PC-3 (cell line): Measurements from ENCODE around the gene PCDHGA8. TPM values are rescaled to one million over a fixed set of nuclear protein-coding genes. Genes with fewer than 3 reads are reported as not detected.

ENCODE experiments used
- ATAC-seq: fragments of 200-7000 bp; cut with Tn5 transposase; 2 replicates; pipeline ENCODE4 v1.9.1; 2020; ENCODE audit warnings: mild to moderate bottlenecking, moderate library complexity
- BruUV-seq: library from RNA; stranded (reverse); fragments of 400-500 nt; replicated peaks from 2 replicates; lab custom pipeline; 2021; lab: Mats Ljungman, UMichigan
- CTCF ChIA-PET: fragments of 300-600 bp; sonication (Branson Sonifier 250); formaldehyde crosslinking; loops from one replicate; lab custom pipeline; 2022; ENCODE audit warnings: antibody characterized with exemption; lab: Charles Lee
- POLR2A ChIA-PET: fragments of 300-600 bp; sonication (Branson Sonifier 250); formaldehyde crosslinking; loops from one replicate; lab custom pipeline; 2022; ENCODE audit warnings: antibody characterized with exemption; ENCODE audit not compliant: unreplicated experiment; lab: Charles Lee
- DNase-seq: peaks from one replicate; pipeline ENCODE4 v3.0.0-alpha.2; 2015
- H2AFZ ChIP-seq: fragments of 300-600 bp; sonication (generic); 2 replicates; pipeline ENCODE4 v1.6.0; 2016; ENCODE audit warnings: antibody characterized with exemption, low read length
- H3F3A ChIP-seq: fragments of 300-600 bp; sonication (generic); one replicate; pipeline ENCODE4 v1.6.0; 2017; ENCODE audit warnings: antibody characterized with exemption, low read length, control low read depth, mild to moderate bottlenecking; ENCODE audit not compliant: unreplicated experiment
- H3K27ac ChIP-seq: fragments of 300-600 bp; sonication (generic); 2 replicates; pipeline ENCODE4 v1.5.1; 2016; ENCODE audit warnings: mild to moderate bottlenecking, low read length
- H3K27me3 ChIP-seq: fragments of 300-600 bp; sonication (generic); 2 replicates; pipeline ENCODE4 v1.6.1; 2016; ENCODE audit warnings: low read length, mixed read lengths
- H3K36me3 ChIP-seq: fragments of 300-600 bp; sonication (generic); 2 replicates; pipeline ENCODE4 v1.6.1; 2016; ENCODE audit warnings: low read depth, mixed run types, low read length, mixed read lengths
- H3K4me1 ChIP-seq: fragments of 300-600 bp; sonication (generic); 2 replicates; pipeline ENCODE4 v1.5.1; 2016; ENCODE audit warnings: low read length; ENCODE audit not compliant: insufficient read depth
- H3K4me2 ChIP-seq: fragments of 300-600 bp; sonication (generic); 2 replicates; pipeline ENCODE4 v1.6.0; 2016; ENCODE audit warnings: low read length
- H3K4me3 ChIP-seq: fragments of 300-600 bp; sonication (generic); 2 replicates; pipeline ENCODE4 v1.5.1; 2016; ENCODE audit warnings: mild to moderate bottlenecking, low read length, mixed read lengths
- H3K79me2 ChIP-seq: fragments of 300-600 bp; sonication (generic); 2 replicates; pipeline ENCODE4 v1.6.1; 2017; ENCODE audit warnings: low read length, mixed read lengths
- H3K9ac ChIP-seq: fragments of 300-600 bp; sonication (generic); 2 replicates; pipeline ENCODE4 v1.6.0; 2016; ENCODE audit warnings: mild to moderate bottlenecking, low read length
- H3K9me2 ChIP-seq: fragments of 300-600 bp; sonication (generic); replicated peaks from 2 replicates; pipeline ENCODE4 v1.6.1; 2016; ENCODE audit warnings: mixed run types, low read length, mixed read lengths
- H3K9me3 ChIP-seq: fragments of 300-600 bp; sonication (generic); 2 replicates; pipeline ENCODE4 v1.6.1; 2016; ENCODE audit warnings: low read length, mixed read lengths
- H4K20me1 ChIP-seq: fragments of 300-600 bp; sonication (generic); 2 replicates; pipeline ENCODE4 v1.6.1; 2016; ENCODE audit warnings: low read length, mixed read lengths
- EZH2 ChIP-seq: fragments of 300-600 bp; sonication (generic); IDR thresholded peaks from one replicate; pipeline ENCODE4 v1.6.1; 2017; ENCODE audit warnings: antibody characterized with exemption, mild to moderate bottlenecking, low read length; ENCODE audit not compliant: unreplicated experiment
- EZH2phosphoT487 ChIP-seq: fragments of 300-600 bp; sonication (generic); IDR thresholded peaks from 2 replicates; pipeline ENCODE4 v1.6.1; 2018; ENCODE audit warnings: mild to moderate bottlenecking, antibody characterized with exemption, low read length, borderline replicate concordance
- intact Hi-C: fragments of 100-400 bp; cut with micrococcal nuclease; formaldehyde crosslinking; loops from 2 replicates; pipeline ENCODE4 v1.9.0; 2023
- total RNA-seq: library from RNA; depleted of rRNA; stranded (reverse); fragments of >200 nt; gene quantifications from 2 replicates; pipeline ENCODE4 v1.2.3, GENCODE V29; 2014
- TF ChIP-seq, protein P1 (sequence below): fragments of 300-600 bp; sonication (generic); conservative IDR thresholded peaks from 2 replicates; pipeline ENCODE4 v1.5.1; 2017; ENCODE audit warnings: antibody characterized with exemption, low read depth, mild to moderate bottlenecking, low read length

The PCDHGA8 gene
- total RNA-seq, 1 experiment from 2014 or later = 0.51 TPM

DNA sequence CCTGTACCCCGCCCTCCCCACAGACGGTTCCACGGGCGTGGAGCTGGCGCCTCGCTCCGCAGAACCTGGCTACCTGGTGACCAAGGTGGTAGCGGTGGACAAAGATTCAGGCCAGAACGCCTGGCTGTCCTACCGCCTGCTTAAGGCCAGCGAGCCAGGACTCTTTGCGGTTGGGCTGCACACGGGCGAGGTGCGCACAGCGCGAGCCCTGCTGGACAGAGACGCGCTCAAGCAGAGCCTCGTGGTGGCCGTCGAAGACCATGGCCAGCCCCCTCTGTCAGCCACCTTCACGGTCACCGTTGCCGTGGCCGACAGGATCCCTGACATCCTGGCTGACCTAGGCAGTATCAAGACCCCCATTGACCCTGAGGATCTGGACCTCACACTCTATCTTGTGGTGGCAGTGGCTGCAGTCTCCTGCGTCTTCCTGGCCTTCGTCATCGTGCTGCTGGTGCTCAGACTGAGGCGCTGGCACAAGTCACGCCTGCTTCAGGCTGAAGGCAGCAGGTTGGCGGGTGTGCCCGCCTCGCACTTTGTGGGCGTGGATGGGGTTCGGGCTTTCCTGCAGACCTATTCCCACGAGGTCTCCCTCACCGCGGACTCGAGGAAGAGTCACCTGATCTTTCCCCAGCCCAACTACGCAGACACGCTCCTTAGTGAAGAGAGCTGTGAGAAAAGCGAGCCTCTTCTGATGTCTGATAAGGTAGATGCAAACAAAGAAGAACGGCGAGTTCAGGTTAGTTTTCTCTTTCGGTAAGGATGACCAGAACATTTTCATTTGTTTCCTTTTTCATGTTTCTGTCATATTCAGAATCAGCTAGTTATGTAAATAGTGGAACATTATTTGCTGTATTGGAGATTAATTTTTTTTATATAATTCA is 26.2 kb upstream of the PCDHGA8 start:
- no peak overlapping the region for H3K27ac ChIP-seq
- H3K79me2 ChIP-seq = no peaks in the 10 kb centered on the region
- no peak overlapping the region for H2AFZ ChIP-seq
- 0 out of 2 replicates have a peak, but pooled peaks cover 3% of the 10 kb centered on the region for H3K4me1 ChIP-seq
- H3K36me3 ChIP-seq = no peaks in the 10 kb centered on the region; the same call in 1 of the 2 replicates
- no peaks in the 10 kb centered on the region for H3K27me3 ChIP-seq
- no peak for TF ChIP-seq EZH2phosphoT487
- TF ChIP-seq, protein P1, sequence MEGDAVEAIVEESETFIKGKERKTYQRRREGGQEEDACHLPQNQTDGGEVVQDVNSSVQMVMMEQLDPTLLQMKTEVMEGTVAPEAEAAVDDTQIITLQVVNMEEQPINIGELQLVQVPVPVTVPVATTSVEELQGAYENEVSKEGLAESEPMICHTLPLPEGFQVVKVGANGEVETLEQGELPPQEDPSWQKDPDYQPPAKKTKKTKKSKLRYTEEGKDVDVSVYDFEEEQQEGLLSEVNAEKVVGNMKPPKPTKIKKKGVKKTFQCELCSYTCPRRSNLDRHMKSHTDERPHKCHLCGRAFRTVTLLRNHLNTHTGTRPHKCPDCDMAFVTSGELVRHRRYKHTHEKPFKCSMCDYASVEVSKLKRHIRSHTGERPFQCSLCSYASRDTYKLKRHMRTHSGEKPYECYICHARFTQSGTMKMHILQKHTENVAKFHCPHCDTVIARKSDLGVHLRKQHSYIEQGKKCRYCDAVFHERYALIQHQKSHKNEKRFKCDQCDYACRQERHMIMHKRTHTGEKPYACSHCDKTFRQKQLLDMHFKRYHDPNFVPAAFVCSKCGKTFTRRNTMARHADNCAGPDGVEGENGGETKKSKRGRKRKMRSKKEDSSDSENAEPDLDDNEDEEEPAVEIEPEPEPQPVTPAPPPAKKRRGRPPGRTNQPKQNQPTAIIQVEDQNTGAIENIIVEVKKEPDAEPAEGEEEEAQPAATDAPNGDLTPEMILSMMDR = no peak
- TF ChIP-seq EZH2 = no peak
- H3K4me3 ChIP-seq = no peak overlapping the region
- ChIA-PET CTCF (no interaction called here), POLR2A (no interaction called here)
- no peak overlapping the region for H3K4me2 ChIP-seq
- no TSS peak for BruUV-seq
- no peaks in the 10 kb centered on the region for H4K20me1 ChIP-seq
- ATAC-seq (no peak), DNase-seq (no peak)
- no peaks in the 10 kb centered on the region for H3K9me2 ChIP-seq
- intact Hi-C loops = no loop called here
- no peak overlapping the region for H3K9ac ChIP-seq
- no peaks in the 10 kb centered on the region; the same call in 1 of the 2 replicates for H3K9me3 ChIP-seq
- no peaks in the 10 kb centered on the region for H3F3A ChIP-seq

DNA sequence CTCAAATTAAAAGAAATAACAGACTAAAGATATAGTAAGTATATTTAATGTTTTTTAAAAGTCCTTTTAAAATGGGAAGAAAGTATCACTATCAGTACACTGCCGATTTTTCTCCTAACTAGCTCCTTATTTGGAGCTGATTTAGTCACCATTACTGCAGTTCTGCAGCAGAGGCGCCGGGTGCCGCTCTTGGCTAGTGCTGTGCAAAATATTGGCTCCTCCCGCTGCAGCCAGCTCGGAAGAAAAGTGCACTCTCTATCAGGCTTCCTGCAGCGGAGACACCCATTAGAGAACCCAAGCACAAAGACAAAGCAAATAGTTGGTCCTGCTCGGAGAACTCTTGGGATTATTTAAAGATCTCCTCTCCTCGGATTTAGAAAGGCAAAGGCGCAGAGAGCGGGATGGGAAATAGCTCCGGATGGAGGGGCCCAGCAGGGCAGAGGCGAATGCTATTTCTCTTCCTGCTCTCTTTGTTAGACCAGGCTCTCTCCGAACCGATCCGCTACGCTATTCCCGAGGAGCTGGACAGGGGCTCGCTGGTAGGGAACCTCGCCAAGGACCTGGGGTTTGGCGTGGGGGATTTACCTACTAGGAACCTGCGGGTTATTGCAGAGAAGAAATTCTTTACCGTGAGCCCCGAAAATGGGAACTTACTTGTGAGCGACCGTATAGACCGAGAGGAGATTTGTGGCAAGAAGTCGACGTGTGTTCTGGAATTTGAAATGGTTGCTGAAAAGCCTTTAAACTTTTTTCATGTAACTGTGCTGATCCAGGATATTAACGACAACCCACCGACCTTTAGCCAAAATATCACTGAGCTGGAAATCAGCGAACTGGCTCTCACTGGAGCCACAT is 22.2 kb upstream of the PCDHGA8 start, which contains the start of gene PCDHGB3:
Gene PCDHGB3, plus strand, starts transcription at position 249 of the 855 bp plus-strand sequence. Its CDS starts 153 bp downstream, at position 402.
- ATAC-seq (no peak), DNase-seq (no peak)
- no peak for TF ChIP-seq EZH2phosphoT487
- Histone ChIP-seq H3K27me3 (no peaks in the 10 kb centered on the region), H3F3A (no peaks in the 10 kb centered on the region), H4K20me1 (no peaks in the 10 kb centered on the region), H3K4me2 (no peak within 1 kb of the TSS), H3K4me3 (no peak within 1 kb of the TSS), H3K9me2 (no peaks in the 10 kb centered on the region), H3K79me2 (no peaks in the 10 kb centered on the region), H3K4me1 (no peaks in the 10 kb centered on the region), H2AFZ (no peak within 1 kb of the TSS), H3K9me3 (no peaks in the 10 kb centered on the region), H3K9ac (no peak within 1 kb of the TSS), H3K27ac (no peak within 1 kb of the TSS), H3K36me3 (no peaks in the 10 kb centered on the region; the same call in 1 of the 2 replicates)
- intact Hi-C loops = no loop called here
- BruUV-seq = no TSS peak
- ChIA-PET CTCF (no interaction called here), POLR2A (no interaction called here)

DNA sequence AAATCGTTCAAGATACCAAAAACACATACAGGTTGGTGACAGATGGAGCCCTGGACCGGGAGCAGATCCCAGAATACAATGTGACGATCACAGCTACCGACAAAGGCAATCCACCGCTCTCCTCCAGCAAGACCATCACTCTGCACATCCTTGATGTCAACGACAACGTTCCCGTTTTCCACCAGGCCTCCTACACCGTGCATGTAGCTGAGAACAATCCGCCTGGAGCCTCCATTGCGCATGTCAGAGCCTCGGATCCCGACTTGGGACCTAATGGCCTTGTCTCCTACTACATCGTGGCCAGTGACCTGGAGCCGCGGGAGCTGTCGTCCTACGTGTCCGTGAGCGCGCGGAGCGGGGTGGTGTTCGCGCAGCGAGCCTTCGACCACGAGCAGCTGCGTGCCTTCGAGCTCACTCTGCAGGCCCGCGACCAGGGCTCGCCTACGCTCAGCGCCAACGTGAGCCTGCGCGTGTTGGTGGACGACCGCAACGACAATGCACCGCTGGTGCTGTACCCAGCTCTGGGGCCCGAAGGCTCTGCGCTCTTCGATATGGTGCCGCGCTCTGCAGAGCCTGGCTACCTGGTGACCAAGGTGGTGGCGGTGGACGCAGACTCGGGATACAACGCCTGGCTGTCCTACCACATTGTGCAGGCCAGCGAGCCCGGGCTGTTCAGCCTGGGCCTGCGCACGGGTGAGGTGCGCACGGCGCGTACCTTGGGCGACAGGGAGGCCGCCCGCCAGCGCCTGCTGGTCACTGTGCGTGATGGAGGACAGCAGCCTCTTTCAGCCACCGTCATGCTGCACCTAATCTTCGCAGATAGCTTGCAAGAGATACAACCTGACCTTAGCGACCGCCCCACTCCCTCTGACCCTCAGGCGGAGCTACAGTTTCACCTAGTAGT is 20.6 kb upstream of the PCDHGA8 start:
- TF ChIP-seq, protein P1 = no peak
- TF ChIP-seq EZH2phosphoT487 = no peak
- TF ChIP-seq EZH2 = no peak
- H3K9ac ChIP-seq = no peak overlapping the region
- intact Hi-C loops = no loop called here
- no peaks in the 10 kb centered on the region for H3K36me3 ChIP-seq
- no peaks in the 10 kb centered on the region for H3K4me1 ChIP-seq
- POLR2A ChIA-PET = no interaction called here
- H3K9me2 ChIP-seq = no peaks in the 10 kb centered on the region
- H3K27ac ChIP-seq = no peak overlapping the region
- DNase-seq (no peak), ATAC-seq (no peak)
- no peak overlapping the region for H3K4me3 ChIP-seq
- H3K79me2 ChIP-seq = no peaks in the 10 kb centered on the region
- no TSS peak for BruUV-seq
- no peaks in the 10 kb centered on the region for H3F3A ChIP-seq
- H4K20me1 ChIP-seq = no peaks in the 10 kb centered on the region
- CTCF ChIA-PET = no interaction called here
- no peaks in the 10 kb centered on the region for H3K27me3 ChIP-seq
- H3K4me2 ChIP-seq = no peak overlapping the region
- no peaks in the 10 kb centered on the region for H3K9me3 ChIP-seq
- no peak overlapping the region for H2AFZ ChIP-seq
